GM18507 (cell line): Measurements from ENCODE around the gene FNDC11.
"Not testable (repeated sequence)": the region's sequence is repeated elsewhere in the genome, so short reads cannot be mapped to it uniquely, and the experiment has no call there.

Experiments used
- DNase-seq: peaks from one replicate; pipeline ENCODE4 v3.0.0; 2011; ENCODE audit warnings: low read depth; ENCODE audit not compliant: insufficient read length; ENCODE audit errors: extremely low spot score
- FAIRE-seq: peaks from 2 replicates; lab custom pipeline; 2011; peaks lifted over from hg19 to GRCh38; lab: Jason Lieb, UNC

FNDC11 gene

DNA sequence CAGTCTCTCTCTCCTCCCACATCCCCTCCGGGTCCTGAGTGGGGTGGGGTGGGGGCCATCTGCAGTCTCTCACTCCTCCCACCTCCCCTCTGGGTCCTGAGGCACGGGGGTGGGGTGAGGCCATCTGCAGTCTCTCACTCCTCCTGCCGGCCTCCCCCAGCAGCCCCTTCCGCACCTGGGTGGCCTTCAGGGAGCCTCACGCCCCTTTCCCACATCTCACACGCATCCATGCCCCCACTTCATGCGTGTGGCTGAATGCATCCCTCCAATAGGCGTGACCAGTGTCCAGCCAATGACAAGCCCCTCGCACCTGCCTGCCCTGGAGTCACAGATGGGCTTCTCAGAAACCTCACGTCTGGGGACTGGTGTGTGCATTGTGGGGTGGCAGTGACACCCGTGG is 5.4 kb upstream of the FNDC11 start:
- no peak for DNase-seq
- no peak for FAIRE-seq

DNA sequence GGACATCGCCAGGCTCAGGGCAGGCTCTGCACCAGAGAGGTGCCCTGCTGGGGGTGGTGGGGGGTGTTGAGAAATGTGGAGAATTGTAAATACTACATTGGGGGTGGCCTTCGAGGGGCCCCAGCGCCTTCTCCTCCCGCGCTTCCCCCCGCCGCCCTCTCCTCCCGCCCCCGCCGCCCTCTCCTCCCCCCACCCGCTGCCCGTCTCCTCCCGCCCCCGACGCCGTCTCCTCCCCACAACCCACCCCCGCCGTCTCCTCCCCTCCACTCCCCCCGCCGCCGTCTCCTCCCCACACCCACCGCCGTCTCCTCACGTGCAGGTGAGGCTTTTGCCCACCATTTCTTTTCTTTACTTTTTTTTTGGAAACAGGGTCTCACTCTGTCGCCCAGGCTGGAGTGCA is 4.9 kb upstream of the FNDC11 start:
- FAIRE-seq, result no peak

DNA sequence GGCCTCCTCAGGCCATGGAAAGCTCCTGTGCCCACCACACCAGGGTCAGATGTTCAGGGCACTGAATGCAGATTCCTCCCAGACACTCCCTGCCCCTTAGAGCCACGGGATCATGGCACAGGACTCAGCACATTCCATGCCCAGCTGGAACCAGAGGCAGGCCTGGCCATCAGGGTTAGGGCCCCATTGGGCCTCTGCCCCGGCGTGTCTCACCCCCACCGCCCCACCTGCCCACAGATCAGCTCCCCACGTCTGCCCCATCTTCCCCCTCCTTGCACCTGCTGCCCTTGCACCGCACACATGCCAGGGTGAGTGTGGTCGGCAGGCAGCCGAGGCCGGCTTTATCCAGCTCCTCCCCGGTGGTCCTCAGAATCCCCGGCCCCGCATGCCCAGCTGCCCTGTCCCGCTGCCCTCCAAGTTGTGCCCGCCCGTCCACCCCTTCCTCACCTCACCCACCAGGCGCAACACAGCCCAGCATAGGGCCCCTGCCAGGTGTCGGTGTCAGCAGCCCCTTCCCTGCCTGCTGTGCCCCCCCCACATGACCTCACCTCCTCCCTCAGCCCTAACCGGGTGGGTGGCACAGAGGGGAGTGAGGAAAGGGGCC is 4.2 kb upstream of the FNDC11 start:
- no peak for FAIRE-seq

More for the DNA sequence above, 4.9 kb upstream of the FNDC11 start:
- no peak for DNase-seq

DNA sequence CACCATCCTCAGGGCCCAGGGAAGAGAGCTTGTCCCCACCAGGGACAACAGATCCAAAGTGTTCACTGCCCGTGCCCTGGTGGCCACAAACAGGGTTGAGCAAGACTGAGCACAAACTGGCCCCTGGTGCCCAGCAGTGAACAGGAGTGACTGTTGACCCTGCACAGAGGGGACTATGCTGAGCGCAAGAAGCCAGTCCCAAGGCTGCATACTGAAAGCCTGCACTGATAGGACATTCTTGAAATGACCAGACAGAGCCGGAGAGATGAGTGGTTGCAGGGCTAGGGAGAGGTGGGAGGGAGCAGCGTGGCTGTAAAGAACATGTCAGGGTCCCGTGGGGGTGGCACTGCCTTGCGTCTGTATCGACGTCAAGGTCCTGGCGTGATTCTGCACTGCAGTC is 2.9 kb upstream of the FNDC11 start:
- DNase-seq (no peak), FAIRE-seq (no peak)

More for the DNA sequence above, 4.2 kb upstream of the FNDC11 start:
- DNase-seq, result no peak

DNA sequence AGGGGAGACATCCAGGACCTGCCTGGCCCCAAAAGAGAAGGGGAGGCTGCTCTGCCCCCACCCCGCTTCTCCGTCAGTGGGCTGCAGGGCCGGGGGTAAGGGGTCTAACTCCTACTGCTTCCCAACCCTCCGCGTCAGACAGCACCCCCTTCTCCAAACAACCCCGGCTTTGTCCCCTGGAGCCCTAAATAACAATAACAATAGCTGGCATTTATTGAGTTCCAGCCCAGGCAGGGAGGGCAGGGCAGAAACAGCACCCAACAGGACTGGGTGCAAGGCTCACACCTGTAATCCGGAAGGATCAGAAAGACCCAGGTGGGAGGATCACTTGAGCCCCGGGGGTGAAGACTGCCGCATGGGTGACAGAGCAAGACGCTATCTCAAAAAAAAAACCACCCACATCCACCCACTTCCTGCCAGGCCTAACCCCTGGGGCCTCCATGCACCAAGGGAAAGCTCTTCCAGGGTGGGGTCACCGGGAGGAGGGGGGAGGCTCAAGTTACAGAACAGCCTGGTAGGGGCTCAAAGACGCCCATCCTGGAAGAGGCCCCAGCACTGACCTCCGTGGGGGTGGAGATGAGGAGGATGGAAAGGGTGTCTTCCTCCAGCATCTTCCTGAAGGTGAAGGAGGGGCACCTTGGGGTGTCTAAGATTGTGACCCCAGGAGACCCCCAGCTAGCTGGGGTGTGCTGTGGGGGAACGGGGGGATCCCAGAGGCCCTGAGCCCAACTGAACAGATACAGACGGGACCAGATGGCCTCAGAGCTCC is 1.3 kb upstream of the FNDC11 start:
- FAIRE-seq, result no peak
- DNase-seq, result no peak

DNA sequence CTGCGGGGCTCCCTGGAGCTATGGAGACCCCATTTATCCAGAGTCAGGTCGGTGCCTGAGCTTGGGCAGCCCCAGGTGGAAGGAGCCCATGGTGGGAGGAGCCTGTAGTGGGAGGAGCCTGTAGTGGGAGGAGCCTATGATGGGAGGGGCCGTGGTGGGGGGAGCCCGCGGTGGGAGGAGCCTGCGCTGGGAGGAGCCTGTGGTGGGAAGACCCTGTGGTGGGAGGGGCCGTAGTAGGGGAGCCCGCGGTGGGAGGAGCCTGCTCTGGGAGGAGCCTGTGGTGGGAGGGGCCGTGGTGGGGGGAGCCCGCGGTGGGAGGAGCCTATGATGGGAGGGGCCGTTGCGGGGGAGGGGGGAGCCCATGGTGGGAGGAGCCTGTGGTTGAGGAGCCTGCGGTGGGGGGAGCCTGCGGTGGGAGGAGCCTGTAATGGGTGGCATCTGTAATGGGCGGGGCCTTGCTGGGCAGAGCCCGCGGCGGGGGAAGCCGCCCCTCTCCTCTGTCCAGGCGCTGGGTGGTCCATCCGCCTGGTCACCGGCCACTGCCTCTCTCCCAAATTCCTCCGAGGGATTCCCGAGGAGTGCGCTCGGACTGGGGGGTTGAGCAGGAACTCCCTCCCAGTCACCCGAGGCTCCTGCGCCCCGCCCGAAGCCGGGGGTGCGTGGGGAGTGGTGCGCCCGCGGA is 567 bp upstream of the FNDC11 start:
- peak; percentile 99 for FAIRE-seq
- peak; percentile 60 for DNase-seq

DNA sequence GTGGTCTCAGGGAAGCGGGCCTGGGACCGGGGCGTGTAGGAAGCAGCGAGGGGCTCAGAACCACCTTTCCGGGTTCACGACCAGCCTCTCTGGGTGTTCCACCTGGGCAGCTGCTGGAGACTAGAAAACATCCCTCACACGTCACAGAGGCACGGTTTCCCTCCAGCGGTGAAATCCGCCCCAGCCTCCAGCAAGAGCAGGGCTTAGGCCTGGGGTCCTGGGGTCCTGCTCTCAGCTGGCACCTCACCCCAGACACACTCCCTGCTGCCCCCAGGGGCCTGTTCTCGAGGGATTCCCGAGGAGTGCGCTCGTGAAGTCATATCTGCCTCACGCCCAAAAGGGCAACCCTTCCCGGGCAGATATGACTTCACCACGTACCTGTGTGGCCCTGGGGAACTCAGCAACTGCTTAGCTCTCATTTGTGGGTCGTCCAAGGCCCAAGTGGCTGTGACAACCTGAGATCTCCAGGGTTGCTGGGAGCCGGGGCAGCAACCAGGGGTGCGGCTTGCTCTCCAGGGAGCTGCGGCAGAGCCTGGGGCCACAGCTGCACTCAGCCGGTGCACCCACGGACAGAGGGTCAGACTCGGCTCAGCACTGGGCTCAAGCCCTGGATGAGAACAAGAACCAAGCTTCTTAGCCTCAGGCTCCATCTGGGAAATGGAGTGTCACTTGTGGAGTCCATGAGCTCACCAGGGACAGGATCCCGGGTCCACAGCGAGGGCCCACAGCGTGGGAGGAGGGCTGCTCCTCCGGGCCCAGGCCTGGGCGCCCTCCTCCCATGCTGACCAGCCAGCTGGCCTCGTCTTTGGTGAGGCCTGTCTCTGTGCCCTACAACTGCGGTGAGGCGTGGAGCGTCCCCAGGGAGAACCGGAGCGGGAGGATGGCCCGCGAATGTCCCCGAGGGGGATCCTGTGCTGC is 661 bp downstream of the FNDC11 start:
- DNase-seq (no peak), FAIRE-seq (peak; percentile 73)

DNA sequence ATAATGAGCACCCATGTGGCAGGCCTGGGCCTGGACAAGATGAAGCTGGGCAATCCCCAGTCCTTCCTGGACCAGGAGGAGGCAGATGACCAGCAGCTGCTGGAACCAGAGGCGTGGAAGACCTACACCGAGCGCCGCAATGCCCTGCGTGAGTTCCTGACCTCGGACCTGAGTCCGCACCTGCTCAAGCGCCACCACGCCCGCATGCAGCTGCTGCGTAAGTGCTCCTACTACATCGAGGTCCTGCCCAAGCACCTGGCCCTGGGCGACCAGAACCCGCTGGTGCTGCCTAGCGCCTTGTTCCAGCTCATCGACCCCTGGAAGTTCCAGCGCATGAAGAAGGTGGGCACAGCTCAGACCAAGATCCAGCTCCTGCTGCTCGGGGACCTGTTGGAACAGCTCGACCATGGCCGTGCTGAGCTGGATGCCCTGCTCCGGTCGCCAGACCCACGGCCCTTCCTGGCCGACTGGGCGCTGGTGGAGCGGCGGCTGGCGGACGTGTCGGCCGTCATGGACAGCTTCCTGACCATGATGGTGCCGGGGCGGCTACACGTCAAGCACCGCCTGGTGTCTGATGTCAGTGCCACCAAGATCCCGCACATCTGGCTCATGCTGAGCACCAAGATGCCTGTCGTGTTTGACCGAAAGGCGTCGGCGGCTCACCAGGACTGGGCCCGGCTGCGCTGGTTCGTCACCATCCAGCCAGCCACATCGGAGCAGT is 1.9 kb downstream of the FNDC11 start:
- no peak for FAIRE-seq
- DNase-seq, result no peak

DNA sequence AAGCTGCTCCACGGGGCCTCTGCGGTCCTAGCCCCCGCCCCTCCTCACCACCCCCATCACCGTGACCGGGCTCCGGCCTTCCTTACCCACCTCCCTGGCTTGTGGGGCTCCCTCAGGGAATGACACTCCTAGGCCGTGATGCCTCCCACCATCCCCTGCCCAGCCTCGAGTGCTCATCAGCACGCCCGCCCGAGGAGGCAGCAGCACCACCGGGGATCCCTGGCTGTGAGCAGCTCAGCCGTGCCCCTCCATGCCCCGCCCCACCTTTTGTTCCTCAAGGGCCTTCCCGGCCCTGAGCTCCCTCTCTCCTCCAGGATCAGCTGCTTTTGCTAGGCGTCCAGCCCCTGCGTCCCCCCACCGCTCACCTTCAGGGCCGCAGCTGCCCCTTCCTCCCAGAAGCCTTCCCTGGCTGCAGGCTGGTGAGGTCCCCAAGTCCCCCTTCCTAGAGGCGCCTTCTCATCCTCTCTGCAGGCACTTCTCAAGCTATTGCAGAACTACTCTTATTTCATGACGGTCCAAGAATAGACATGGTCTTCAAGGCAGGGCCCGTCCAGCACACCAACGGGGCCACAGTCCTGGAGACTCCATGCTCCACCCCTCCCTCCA is 3.0 kb downstream of the FNDC11 start:
- FAIRE-seq, result no peak
- no peak for DNase-seq

DNA sequence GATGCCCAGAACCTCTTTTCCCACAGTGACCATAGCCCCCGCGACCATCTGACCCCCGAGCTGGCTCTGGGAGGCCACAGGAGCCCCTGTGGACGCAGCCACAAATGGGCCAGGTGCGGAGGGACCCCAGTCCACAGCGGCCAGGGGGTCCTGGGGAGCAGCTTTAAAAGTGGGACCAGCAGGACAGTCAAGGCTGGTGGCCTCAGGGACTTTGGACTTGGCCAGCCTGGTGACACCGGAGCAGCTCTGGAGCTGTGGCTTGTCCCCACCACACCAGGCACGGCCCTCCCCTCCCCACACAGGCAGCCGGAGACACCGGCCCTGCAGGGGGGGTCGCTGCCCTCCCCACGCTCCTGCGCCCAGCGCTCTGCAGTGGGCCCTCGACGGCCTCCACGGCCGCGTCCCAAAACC is 3.5 kb downstream of the FNDC11 start:
- FAIRE-seq, result no peak
- no peak for DNase-seq

DNA sequence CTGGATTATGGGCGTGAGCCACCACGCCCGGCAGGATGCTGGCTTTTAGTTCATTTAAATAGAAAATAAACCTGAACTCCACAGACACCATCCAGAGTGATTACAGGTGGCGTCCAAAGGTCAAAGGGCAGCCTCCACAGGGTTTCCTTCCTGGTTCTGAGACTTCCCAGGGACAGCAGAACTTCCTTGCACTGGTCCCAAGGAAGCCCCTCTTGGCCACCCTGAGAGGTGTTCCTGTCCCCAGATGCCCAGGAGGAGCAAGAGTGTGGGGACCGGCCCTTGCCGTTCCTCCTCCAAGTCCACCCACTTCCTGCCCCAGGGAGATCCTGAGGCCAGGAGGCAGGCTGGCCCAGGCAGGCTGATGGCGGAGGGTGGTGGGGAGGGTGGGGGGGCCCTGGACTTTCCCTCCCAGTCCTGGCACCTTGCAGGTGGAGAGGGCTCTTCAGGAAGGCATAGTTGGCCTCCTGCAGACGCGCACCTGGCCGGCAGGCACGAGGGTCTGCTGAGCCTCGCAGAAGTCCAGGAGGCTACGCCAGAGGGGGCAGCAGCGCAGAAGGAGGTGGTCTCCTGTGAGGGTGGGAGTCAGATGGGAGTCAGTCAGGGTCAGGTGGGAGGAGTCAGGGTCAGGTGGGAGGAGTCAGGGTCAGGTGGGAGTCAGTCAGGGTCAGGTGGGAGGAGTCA is 5.0 kb downstream of the FNDC11 start:
- FAIRE-seq (no peak), DNase-seq (no peak)

DNA sequence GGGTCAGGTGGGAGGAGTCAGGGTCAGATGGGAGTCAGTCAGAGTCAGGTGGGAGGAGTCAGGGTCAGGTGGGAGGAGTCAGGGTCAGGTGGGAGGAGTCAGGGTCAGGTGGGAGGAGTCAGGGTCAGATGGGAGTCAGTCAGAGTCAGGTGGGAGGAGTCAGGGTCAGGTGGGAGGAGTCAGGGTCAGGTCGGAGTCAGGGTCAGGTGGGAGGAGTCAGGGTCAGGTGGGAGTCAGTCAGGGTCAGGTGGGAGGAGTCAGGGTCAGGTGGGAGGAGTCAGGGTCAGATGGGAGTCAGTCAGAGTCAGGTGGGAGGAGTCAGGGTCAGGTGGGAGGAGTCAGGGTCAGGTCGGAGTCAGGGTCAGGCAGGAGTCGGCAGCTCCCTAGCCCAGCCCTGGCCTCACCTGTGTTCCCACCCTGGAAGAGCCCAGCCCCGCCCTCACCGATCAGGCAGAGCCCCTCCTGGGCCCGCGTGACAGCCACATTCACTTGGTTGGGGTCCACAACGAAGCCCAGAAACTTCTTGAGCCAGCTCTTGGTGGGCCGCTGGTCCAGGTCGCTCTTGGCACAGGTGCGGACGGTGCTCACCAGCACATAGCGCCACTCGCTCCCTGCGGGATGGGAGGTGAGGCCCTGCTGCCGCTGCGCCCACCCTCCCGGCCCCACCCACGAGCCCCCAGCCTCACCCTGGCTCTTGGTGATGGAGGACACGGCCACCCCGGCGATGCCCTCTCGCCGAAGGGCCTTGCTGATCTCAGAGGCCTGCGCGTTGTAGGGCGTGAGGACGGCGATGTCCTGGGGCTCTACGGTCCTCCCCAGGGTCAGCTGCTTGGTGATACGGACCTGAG is 5.8 kb downstream of the FNDC11 start:
- DNase-seq, FAIRE-seq: not testable (repeated sequence)

DNA sequence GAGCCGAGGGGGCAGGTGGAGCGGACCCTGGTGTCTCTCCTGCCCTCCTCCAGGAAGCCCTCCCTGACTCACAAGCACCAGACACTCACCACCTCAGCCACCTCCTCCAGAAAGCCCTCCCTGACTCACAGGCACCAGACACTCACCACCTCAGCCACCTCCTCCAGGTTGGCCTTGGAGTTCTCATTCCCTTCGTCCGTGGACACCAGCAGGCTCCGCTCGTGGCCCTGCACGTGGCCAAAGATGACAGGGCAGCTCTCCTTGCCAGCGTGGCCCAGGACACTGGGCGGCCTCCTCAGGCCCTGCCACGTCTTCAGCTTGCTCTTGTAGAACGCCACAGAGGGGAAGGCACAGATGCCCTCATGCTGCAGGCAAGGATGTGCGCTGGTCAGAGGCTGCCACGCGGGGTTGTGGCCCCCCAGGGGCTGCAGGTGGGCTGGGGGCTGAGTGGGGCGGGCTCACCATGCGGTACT is 6.4 kb downstream of the FNDC11 start:
- DNase-seq, result no peak
- no peak for FAIRE-seq

DNA sequence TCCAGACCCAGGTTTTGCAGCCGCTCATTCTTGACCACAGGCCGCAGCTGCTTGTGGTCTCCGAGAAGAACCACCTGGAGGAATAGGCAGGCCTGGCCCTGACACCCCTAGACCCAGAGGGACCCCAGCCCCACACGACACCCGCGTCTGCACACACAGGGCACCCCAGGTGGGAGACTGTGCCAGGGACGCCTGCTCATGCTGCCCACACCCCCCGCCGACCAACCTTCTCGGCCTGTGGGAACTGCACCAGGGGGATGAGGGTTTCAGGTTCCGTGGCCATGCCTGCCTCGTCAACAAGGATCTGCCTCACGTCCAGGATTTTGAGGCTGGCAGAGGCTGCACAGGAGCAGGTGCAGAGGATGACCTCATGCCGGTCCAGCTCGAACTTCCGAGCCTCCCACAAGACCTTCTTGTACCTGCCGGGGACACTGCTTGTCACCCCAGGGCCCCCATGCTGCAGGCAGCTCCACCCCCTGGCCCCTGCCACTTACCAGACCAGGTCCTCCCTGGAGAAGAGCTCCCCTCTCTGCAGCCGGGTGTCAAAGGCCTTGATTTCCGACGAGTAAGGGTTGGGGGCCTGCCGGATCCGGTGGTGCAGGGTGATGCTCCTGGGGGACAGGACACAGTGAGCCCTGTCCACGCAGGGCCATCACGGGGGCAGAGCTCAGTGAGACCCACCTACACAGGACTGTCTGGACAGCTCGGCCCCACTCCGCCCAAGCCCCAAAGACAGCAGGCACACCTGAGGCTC is 7.1 kb downstream of the FNDC11 start:
- FAIRE-seq, result no peak
- no peak for DNase-seq

DNA sequence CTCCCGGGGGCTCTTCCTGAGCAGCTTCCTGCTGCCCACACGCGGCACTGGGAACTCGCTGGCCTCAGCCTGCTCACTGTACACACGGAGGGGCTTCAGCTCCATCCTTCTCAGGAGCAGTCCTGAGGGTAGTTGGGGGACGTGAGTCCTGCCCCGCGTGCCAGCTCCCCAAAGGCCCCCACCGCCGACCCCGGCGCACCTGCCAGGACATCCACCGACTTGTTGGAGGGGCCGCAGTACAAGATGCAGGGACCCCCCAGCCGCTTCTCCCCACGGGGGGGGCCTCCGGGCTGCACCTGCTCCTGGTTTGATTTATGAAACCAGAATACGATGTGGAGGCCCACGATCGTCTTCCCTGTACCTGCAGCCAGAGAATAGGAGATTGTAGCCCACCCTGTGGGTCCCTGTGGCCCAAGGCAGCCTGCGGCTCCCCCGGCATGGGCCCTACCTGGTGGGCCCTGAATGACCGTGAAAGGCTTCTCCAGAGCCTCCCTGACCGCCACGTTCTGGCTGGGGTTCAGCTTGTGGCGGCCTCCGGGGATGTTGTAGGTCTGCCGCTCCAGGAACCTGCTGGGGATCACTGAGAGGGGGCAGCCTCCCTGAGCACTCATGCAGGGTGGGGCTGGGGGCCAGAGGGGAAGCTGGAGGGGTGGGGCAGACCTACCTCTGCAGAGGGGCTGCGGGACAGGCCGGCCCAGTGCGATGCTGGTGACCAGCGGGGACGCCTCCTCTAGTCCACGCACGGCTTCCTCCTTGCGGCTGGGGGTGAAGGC is 7.9 kb downstream of the FNDC11 start:
- DNase-seq (no peak), FAIRE-seq (no peak)
